Esophagus squamous epithelium (tissue), 5 donors: ENCODE data around the gene TREH. TPM values are rescaled to one million over a fixed set of nuclear protein-coding genes. Genes with fewer than 3 reads are reported as not detected.
A peak's percentile ranks its signal among the peaks of the same experiment; 100 is the strongest.

Experiments
- DNase-seq: peaks from one replicate; lab custom pipeline; 2025; lab: John Stamatoyannopoulos, UW
- H3K27ac ChIP-seq, 4 donors: fragments of 200-600 bp; sonication (generic); one replicate each; pipeline ENCODE4 v1.5.1; 2016 to 2019; ENCODE audit warnings: mild to moderate bottlenecking in 1 of 4
- H3K27me3 ChIP-seq, 4 donors: fragments of 200-600 bp; sonication (generic); 1 replicate in 3 of 4; 2 replicates in 1 of 4; pipeline versions ENCODE4 v1.5.1 to v1.6.0; 2017 to 2021; ENCODE audit warnings: antibody characterized with exemption in 1 of 4
- H3K36me3 ChIP-seq, 3 donors: fragments of 200-600 bp; sonication (generic); one replicate each; pipeline ENCODE4 v1.5.1; 2016 to 2019
- H3K4me1 ChIP-seq, 3 donors: fragments of 200-600 bp; sonication (generic); one replicate each; pipeline ENCODE4 v1.5.1; 2017 to 2019
- H3K4me3 ChIP-seq, 4 donors: fragments of 200-600 bp; sonication (generic); 1 replicate in 3 of 4; 2 replicates in 1 of 4; pipeline ENCODE4 v1.5.1; 2016 to 2019; ENCODE audit warnings: mild to moderate bottlenecking in 2 of 4, moderate library complexity in 1 of 4
- H3K9me3 ChIP-seq, 3 donors: fragments of 200-600 bp; sonication (generic); one replicate each; pipeline ENCODE4 v1.5.1; 2016 to 2019
- CTCF ChIP-seq, 6 experiments: fragments of 450-650 bp in 4 of 6; fragments of 200-600 bp in 2 of 6; sonication (generic) in 2 of 6; IDR thresholded peaks; one replicate each; pipeline ENCODE4 v1.5.1; 2016 to 2019; ENCODE audit warnings: antibody characterized with exemption in 6 of 6, mild to moderate bottlenecking in 4 of 6, moderate library complexity in 4 of 6
- POLR2A ChIP-seq, 4 donors: fragments of 450-650 bp; IDR thresholded peaks; one replicate each; pipeline ENCODE4 v1.6.1; 2017; ENCODE audit warnings: antibody characterized with exemption in 4 of 4, mild to moderate bottlenecking in 4 of 4, moderate library complexity in 3 of 4
- WGBS, 2 donors: methylation state at CpG; one replicate each; pipeline ENCODE4 v1.1.5; 2018; 5-methylcytosine and 5-hydroxymethylcytosine counted together
- intact Hi-C: fragments of 100-400 bp; cut with DNase I; formaldehyde crosslinking; loops from one replicate; pipeline ENCODE4 v1.15.0; 2022
- total RNA-seq, 4 donors: library from RNA; depleted of rRNA; stranded (reverse); fragments of >200 nt; gene quantifications; one replicate each; pipeline ENCODE4 v1.1.0, GENCODE V29; 2016
- donor health status: DM: yes; HTN: yes; CAD: no.

Gene TREH
- total RNA-seq, 4 donors from 2014 or later, result 0.09 to 0.57 TPM; not detected in 2

GRCh38 chr11:118620529-118621070, 58.9 kb downstream of the TREH start:
- intact Hi-C loops, result no loop called here
- WGBS, 2 donors, result 52 to 69% methylated on average over 6 to 7 of the region's 7 CpGs
- Histone ChIP-seq H3K27ac (peak overlapping the region; percentile 75 to 88 (median 84)), H3K27me3 (peaks cover 0 to 14% (median 0%) of the 10 kb centered on the region in 4 donors), H3K9me3 (no peaks in the 10 kb centered on the region), H3K4me3 (peak overlapping the region in 3 of 4 donors; percentile 41 to 67 (median 51)), H3K4me1 (peaks cover 37 to 95% (median 76%) of the 10 kb centered on the region in 3 donors), H3K36me3 (peaks cover 0 to 33% (median 0%) of the 10 kb centered on the region in 3 donors)
- TF ChIP-seq CTCF (IDR thresholded peaks at IDR 0.05), result no peak
- TF ChIP-seq POLR2A (IDR thresholded peaks at IDR 0.05), result no peak
- no peak for DNase-seq

GRCh38 chr11:118619444-118620197, 59.8 kb downstream of the TREH start:
- H3K36me3 ChIP-seq, result peaks cover 0 to 32% (median 0%) of the 10 kb centered on the region in 3 donors
- no peak overlapping the region for H3K4me3 ChIP-seq
- TF ChIP-seq CTCF (IDR thresholded peaks at IDR 0.05) (no peak), POLR2A (IDR thresholded peaks at IDR 0.05) (no peak)
- H3K9me3 ChIP-seq, result no peaks in the 10 kb centered on the region
- H3K4me1 ChIP-seq, result peaks cover 31 to 86% (median 66%) of the 10 kb centered on the region in 3 donors
- DNase-seq, result no peak
- WGBS, 2 donors, result 21 to 28% methylated on average over 6 of the region's 6 CpGs
- H3K27ac ChIP-seq, result peak overlapping the region; percentile 66 to 88 (median 84)
- intact Hi-C loops, result no loop called here
- H3K27me3 ChIP-seq, result peaks cover 0 to 14% (median 0%) of the 10 kb centered on the region in 4 donors

GRCh38 chr11:118618991-118619375, 60.5 kb downstream of the TREH start:
- peak overlapping the region in 1 of 4 donors; percentile 12 for H3K4me3 ChIP-seq

GRCh38 chr11:118618115-118618990, 61.1 kb downstream of the TREH start:
- 40 to 57% methylated on average over 8 to 10 of the region's 11 CpGs for WGBS, 2 donors
- Histone ChIP-seq H3K4me3 (no peak overlapping the region), H3K27me3 (peaks cover 0 to 14% (median 0%) of the 10 kb centered on the region in 4 donors), H3K9me3 (no peaks in the 10 kb centered on the region), H3K36me3 (peaks cover 0 to 37% (median 0%) of the 10 kb centered on the region in 3 donors), H3K27ac (peak overlapping the region; percentile 66 to 88 (median 84)), H3K4me1 (peaks cover 31 to 73% (median 60%) of the 10 kb centered on the region in 3 donors)
- TF ChIP-seq POLR2A (IDR thresholded peaks at IDR 0.05) (no peak), CTCF (IDR thresholded peaks at IDR 0.05) (no peak)
- no peak for DNase-seq
- intact Hi-C loops, result no loop called here

More at GRCh38 chr11:118618991-118619375, 60.5 kb downstream of the TREH start:
- H3K4me1 ChIP-seq, result peaks cover 31 to 79% (median 63%) of the 10 kb centered on the region in 3 donors
- H3K27ac ChIP-seq, result peak overlapping the region; percentile 66 to 88 (median 84)
- intact Hi-C loops, result no loop called here
- no peaks in the 10 kb centered on the region for H3K9me3 ChIP-seq
- peaks cover 0 to 37% (median 0%) of the 10 kb centered on the region in 3 donors for H3K36me3 ChIP-seq
- WGBS, 2 donors, result 19 to 31% methylated on average over 2 to 3 of the region's 4 CpGs
- DNase-seq, result no peak
- TF ChIP-seq CTCF (IDR thresholded peaks at IDR 0.05) (no peak), POLR2A (IDR thresholded peaks at IDR 0.05) (no peak)
- H3K27me3 ChIP-seq, result peaks cover 0 to 14% (median 0%) of the 10 kb centered on the region in 4 donors
